Peyer's patch (tissue), 4 donors: ENCODE data around the gene AUTS2.

Experiments
- POLR2A ChIP-seq, 2 donors: fragments of 450-650 bp; IDR thresholded peaks; one replicate each; pipeline ENCODE4 v1.5.1; 2017; ENCODE audit warnings: antibody characterized with exemption in 2 of 2, mild to moderate bottlenecking in 2 of 2, moderate library complexity in 2 of 2
- TF ChIP-seq, protein P1 (sequence below), 6 experiments: fragments of 450-650 bp in 4 of 6; fragments of 200-600 bp in 2 of 6; sonication (generic) in 1 of 6; IDR thresholded peaks; one replicate each; pipeline ENCODE4 v1.5.1; 2017 to 2019; ENCODE audit warnings: antibody characterized with exemption in 6 of 6, mild to moderate bottlenecking in 3 of 6, moderate library complexity in 1 of 6

- TF ChIP-seq, protein P1, sequence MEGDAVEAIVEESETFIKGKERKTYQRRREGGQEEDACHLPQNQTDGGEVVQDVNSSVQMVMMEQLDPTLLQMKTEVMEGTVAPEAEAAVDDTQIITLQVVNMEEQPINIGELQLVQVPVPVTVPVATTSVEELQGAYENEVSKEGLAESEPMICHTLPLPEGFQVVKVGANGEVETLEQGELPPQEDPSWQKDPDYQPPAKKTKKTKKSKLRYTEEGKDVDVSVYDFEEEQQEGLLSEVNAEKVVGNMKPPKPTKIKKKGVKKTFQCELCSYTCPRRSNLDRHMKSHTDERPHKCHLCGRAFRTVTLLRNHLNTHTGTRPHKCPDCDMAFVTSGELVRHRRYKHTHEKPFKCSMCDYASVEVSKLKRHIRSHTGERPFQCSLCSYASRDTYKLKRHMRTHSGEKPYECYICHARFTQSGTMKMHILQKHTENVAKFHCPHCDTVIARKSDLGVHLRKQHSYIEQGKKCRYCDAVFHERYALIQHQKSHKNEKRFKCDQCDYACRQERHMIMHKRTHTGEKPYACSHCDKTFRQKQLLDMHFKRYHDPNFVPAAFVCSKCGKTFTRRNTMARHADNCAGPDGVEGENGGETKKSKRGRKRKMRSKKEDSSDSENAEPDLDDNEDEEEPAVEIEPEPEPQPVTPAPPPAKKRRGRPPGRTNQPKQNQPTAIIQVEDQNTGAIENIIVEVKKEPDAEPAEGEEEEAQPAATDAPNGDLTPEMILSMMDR (IDR thresholded peaks at IDR 0.05): no peak
- no peak for TF ChIP-seq POLR2A (IDR thresholded peaks at IDR 0.05)
Observed at GRCh38 chr7:70574970-70575799, 976.9 kb downstream of the AUTS2 start.
